Liver (tissue), 9 donors: Measurements from ENCODE around the gene CST9. TPM values are rescaled to one million over a fixed set of nuclear protein-coding genes. Genes with fewer than 3 reads are reported as not detected.

ENCODE experiments used
- DNase-seq: peaks from one replicate; pipeline ENCODE4 v3.0.0-alpha.2; 2017; ENCODE audit warnings: low spot score
- H3K27ac ChIP-seq, 2 donors: one replicate each; pipeline ENCODE4 v1.7.0; 2013; ENCODE audit warnings: inconsistent platforms in 2 of 2, low read length in 2 of 2, control low read depth in 1 of 2, low read depth in 1 of 2, mild to moderate bottlenecking in 1 of 2
- H3K27me3 ChIP-seq, 4 donors: one replicate each; pipeline versions ENCODE4 v1.6.1 to v1.7.0; 2013; ENCODE audit warnings: low read length in 3 of 4, inconsistent platforms in 1 of 4, mild to moderate bottlenecking in 1 of 4, moderate library complexity in 1 of 4; ENCODE audit not compliant: control insufficient read depth in 4 of 4, insufficient read depth in 4 of 4
- H3K36me3 ChIP-seq, 4 donors: one replicate each; pipeline versions ENCODE4 v1.6.1 to v1.7.0; 2013; ENCODE audit warnings: low read length in 3 of 4, mild to moderate bottlenecking in 3 of 4, low read depth in 1 of 4, moderate library complexity in 1 of 4; ENCODE audit not compliant: control insufficient read depth in 4 of 4, insufficient read depth in 3 of 4
- H3K4me1 ChIP-seq, 4 donors: one replicate each; pipeline versions ENCODE4 v1.6.1 to v1.7.0; 2013; ENCODE audit warnings: low read length in 3 of 4, mild to moderate bottlenecking in 3 of 4, moderate library complexity in 1 of 4; ENCODE audit not compliant: control insufficient read depth in 4 of 4, insufficient read depth in 4 of 4
- H3K4me3 ChIP-seq, 3 donors: one replicate each; pipeline versions ENCODE4 v1.6.1 to v1.7.0; 2013; ENCODE audit warnings: low read length in 3 of 3, control low read depth in 1 of 3, low read depth in 1 of 3, mild to moderate bottlenecking in 1 of 3
- H3K9ac ChIP-seq, 2 donors: one replicate each; pipeline ENCODE4 v1.7.0; 2013; ENCODE audit warnings: low read length in 2 of 2, mild to moderate bottlenecking in 2 of 2, moderate library complexity in 2 of 2, control low read depth in 1 of 2, low read depth in 1 of 2
- H3K9me3 ChIP-seq, 4 donors: one replicate each; pipeline versions ENCODE4 v1.6.1 to v1.7.0; 2013; ENCODE audit warnings: low read length in 3 of 4; ENCODE audit not compliant: control insufficient read depth in 4 of 4
- ATF3 ChIP-seq: IDR thresholded peaks from 2 replicates; pipeline ENCODE4 v1.6.1; 2016; ENCODE audit warnings: antibody characterized with exemption
- CTCF ChIP-seq: fragments of 150-350 bp; IDR thresholded peaks from 2 replicates; pipeline ENCODE4 v1.5.1; 2017; ENCODE audit warnings: improper control_type of control experiment, low read depth, low read length; ENCODE audit not compliant: missing input control
- EGR1 ChIP-seq, 2 donors: IDR thresholded peaks; 2 replicates each; pipeline ENCODE4 v1.6.1; 2016 to 2018; ENCODE audit warnings: antibody characterized with exemption in 2 of 2, low read depth in 2 of 2
- FOXA1 ChIP-seq: IDR thresholded peaks from 2 replicates; pipeline ENCODE4 v1.6.1; 2016; ENCODE audit warnings: antibody characterized with exemption
- FOXA2 ChIP-seq: IDR thresholded peaks from 2 replicates; pipeline ENCODE4 v1.6.1; 2016; ENCODE audit warnings: antibody characterized with exemption
- GABPA ChIP-seq, 2 donors: IDR thresholded peaks in 1 of 2; conservative IDR thresholded peaks in 1 of 2; 2 replicates each; pipeline ENCODE4 v1.6.1; 2016; ENCODE audit warnings: antibody characterized with exemption in 2 of 2, mild to moderate bottlenecking in 1 of 2, moderate library complexity in 1 of 2
- HNF4A ChIP-seq, 2 donors: conservative IDR thresholded peaks; 2 replicates each; pipeline ENCODE4 v1.6.1; 2016; ENCODE audit warnings: antibody characterized with exemption in 2 of 2, mild to moderate bottlenecking in 2 of 2
- HNF4G ChIP-seq: IDR thresholded peaks from 2 replicates; pipeline ENCODE4 v1.6.1; 2016; ENCODE audit warnings: antibody characterized with exemption
- JUND ChIP-seq, 2 donors: IDR thresholded peaks; 2 replicates each; pipeline ENCODE4 v1.6.1; 2016; ENCODE audit warnings: antibody characterized with exemption in 2 of 2
- NR2F2 ChIP-seq: IDR thresholded peaks from 2 replicates; pipeline ENCODE4 v1.6.1; 2016; ENCODE audit warnings: antibody characterized with exemption
- RAD21 ChIP-seq, 2 donors: IDR thresholded peaks; 2 replicates each; pipeline ENCODE4 v1.6.1; 2016; ENCODE audit warnings: antibody characterized with exemption in 2 of 2, mild to moderate bottlenecking in 2 of 2
- REST ChIP-seq: IDR thresholded peaks from 2 replicates; pipeline ENCODE4 v1.6.1; 2016; ENCODE audit warnings: antibody characterized with exemption, mild to moderate bottlenecking
- RXRA ChIP-seq, 2 donors: IDR thresholded peaks; 2 replicates each; pipeline ENCODE4 v1.6.1; 2017 to 2018; ENCODE audit warnings: antibody characterized with exemption in 2 of 2, mild to moderate bottlenecking in 1 of 2
- SP1 ChIP-seq: IDR thresholded peaks from 2 replicates; pipeline ENCODE4 v1.6.1; 2018; ENCODE audit warnings: antibody characterized with exemption, mild to moderate bottlenecking
- TAF1 ChIP-seq: conservative IDR thresholded peaks from 2 replicates; pipeline ENCODE4 v1.6.1; 2016; ENCODE audit warnings: antibody characterized with exemption, mild to moderate bottlenecking
- YY1 ChIP-seq: IDR thresholded peaks from 2 replicates; pipeline ENCODE4 v1.6.1; 2016; ENCODE audit warnings: antibody characterized with exemption, mild to moderate bottlenecking
- WGBS: extraction: QIAGEN DNeasy Blood & Tissue Kit; methylation state at CpG from one replicate; pipeline ENCODE4 v1.1.7; 2013; 5-methylcytosine and 5-hydroxymethylcytosine counted together
- polyA plus RNA-seq, 2 donors: library from polyadenylated mRNA; stranded (reverse) in 1 of 2; unstranded in 1 of 2; fragments of 200-250 nt in 1 of 2; fragments of >200 nt in 1 of 2; fragmentation: Nextera tagmentation in 1 of 2; extraction: Ambion mirVana in 1 of 2; gene quantifications; one replicate each; pipeline versions ENCODE4 v1.2.1 to v1.2.3, GENCODE V29; 2013 to 2015
- total RNA-seq, 2 donors: library from RNA; depleted of rRNA; stranded (reverse); fragments of >200 nt; gene quantifications; one replicate each; pipeline ENCODE4 v1.2.3, GENCODE V29; 2014
- TF ChIP-seq, protein P1 (sequence below): IDR thresholded peaks from 2 replicates; pipeline ENCODE4 v1.6.1; 2016; ENCODE audit warnings: antibody characterized with exemption
- TF ChIP-seq, protein P2 (sequence below): IDR thresholded peaks from 2 replicates; pipeline ENCODE4 v1.6.1; 2016; ENCODE audit warnings: antibody characterized with exemption
- donor health status: healthy.
- donor health status: healthy.
- donor health status: healthy.
- donor health status: healthy.
- donor health status: healthy.

CST9 gene
- total and polyA plus RNA-seq, 4 donors = not detected

GRCh38 chr20:23630392-23630849 lies 24.7 kb upstream of the CST9 start:
- no peak for TF ChIP-seq ATF3
- no peak for TF ChIP-seq YY1
- no peak for TF ChIP-seq CTCF
- TF ChIP-seq HNF4A (conservative IDR thresholded peaks at IDR 0.05) = no peak
- TF ChIP-seq, protein P1, sequence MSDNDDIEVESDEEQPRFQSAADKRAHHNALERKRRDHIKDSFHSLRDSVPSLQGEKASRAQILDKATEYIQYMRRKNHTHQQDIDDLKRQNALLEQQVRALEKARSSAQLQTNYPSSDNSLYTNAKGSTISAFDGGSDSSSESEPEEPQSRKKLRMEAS = no peak
- TF ChIP-seq GABPA (IDR thresholded peaks at IDR 0.05 in 1 of 2, conservative IDR thresholded peaks at IDR 0.05 in 1 of 2) = no peak
- no peak for TF ChIP-seq FOXA2
- no peak for TF ChIP-seq RXRA (IDR thresholded peaks at IDR 0.05)
- no peak for TF ChIP-seq TAF1
- TF ChIP-seq JUND (IDR thresholded peaks at IDR 0.05) = no peak
- TF ChIP-seq SP1 = no peak
- no peak for TF ChIP-seq HNF4G
- TF ChIP-seq NR2F2 = no peak
- no peak for TF ChIP-seq EGR1 (IDR thresholded peaks at IDR 0.05; ENCODE audit: low read depth in 2 of 2)
- TF ChIP-seq REST = no peak
- TF ChIP-seq FOXA1 = no peak
- no peak for TF ChIP-seq RAD21 (IDR thresholded peaks at IDR 0.05)
- TF ChIP-seq, protein P2, sequence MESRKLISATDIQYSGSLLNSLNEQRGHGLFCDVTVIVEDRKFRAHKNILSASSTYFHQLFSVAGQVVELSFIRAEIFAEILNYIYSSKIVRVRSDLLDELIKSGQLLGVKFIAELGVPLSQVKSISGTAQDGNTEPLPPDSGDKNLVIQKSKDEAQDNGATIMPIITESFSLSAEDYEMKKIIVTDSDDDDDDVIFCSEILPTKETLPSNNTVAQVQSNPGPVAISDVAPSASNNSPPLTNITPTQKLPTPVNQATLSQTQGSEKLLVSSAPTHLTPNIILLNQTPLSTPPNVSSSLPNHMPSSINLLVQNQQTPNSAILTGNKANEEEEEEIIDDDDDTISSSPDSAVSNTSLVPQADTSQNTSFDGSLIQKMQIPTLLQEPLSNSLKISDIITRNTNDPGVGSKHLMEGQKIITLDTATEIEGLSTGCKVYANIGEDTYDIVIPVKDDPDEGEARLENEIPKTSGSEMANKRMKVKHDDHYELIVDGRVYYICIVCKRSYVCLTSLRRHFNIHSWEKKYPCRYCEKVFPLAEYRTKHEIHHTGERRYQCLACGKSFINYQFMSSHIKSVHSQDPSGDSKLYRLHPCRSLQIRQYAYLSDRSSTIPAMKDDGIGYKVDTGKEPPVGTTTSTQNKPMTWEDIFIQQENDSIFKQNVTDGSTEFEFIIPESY = no peak
- no peaks in the 10 kb centered on the region for H3K27me3 ChIP-seq
- peaks cover 7 to 13% (median 11%) of the 10 kb centered on the region in 4 donors for H3K4me1 ChIP-seq
- no peaks in the 10 kb centered on the region for H3K9me3 ChIP-seq
- WGBS = 94% methylated on average over 4 of the region's 4 CpGs
- H3K27ac ChIP-seq = no peak overlapping the region
- H3K36me3 ChIP-seq = peaks cover 6 to 20% (median 10%) of the 10 kb centered on the region in 4 donors
- no peak for DNase-seq
- no peak overlapping the region for H3K4me3 ChIP-seq
- no peak overlapping the region for H3K9ac ChIP-seq
